ENCODE results near the gene DAPL1. TPM values are rescaled to one million over a fixed set of nuclear protein-coding genes. Genes with fewer than 3 reads are reported as not detected.

DAPL1 gene
- total RNA-seq, 8 experiments from 2014 or later = not detected

GRCh38 chr2:158782136-158782535 lies 13.0 kb upstream of the DAPL1 start:
- Histone ChIP-seq H3K4me1 (replicated peaks in 1 of 2) (no peaks in the 10 kb centered on the region), H3K4me3 (no peak overlapping the region), H3K27ac (no peak overlapping the region)
- in situ Hi-C loops (cut with MboI; ENCODE audit: low pct_unique_long_range_greater_than_20kb in 2 of 9, low sequenced_read_pairs in 9 of 9, unreplicated experiment in 9 of 9) = no loop called here
- no peak for ATAC-seq (replicated peaks in 6 of 8)
- WGBS, 10 experiments = 79 to 100% (median 83%) methylated on average over 1 to 11 of the region's 11 CpGs; no CpG with 5 or more reads in 2 of the 10 experiments

DNA sequence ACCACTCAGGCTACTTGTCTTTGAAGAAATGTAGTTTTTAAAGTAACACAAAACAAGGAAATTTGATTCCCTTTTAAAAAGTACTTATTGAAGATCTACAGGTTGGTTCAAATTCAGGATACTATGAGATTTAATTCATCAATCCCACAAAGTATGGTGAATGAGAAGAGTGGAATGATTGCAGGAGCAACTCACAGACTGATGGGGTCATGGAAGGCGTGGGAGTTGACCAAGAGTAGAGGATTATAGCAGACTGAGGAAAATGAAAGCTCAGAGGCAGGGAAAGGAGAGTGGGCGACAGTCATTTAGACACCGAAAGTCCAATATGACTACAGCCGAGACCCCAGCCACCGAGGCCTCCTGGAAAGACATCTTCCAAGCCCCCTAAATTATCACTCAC lies 12.5 kb upstream of the DAPL1 start:
- no peak overlapping the region for H3K4me3 ChIP-seq
- 20 to 94% (median 87%) methylated on average over 1 to 5 of the region's 5 CpGs; no CpG with 5 or more reads in 2 of the 10 experiments for WGBS, 10 experiments
- no peaks in the 10 kb centered on the region for H3K4me1 ChIP-seq (replicated peaks in 1 of 2)
- ATAC-seq (replicated peaks in 6 of 8) = no peak
- in situ Hi-C loops (cut with MboI; ENCODE audit: low pct_unique_long_range_greater_than_20kb in 2 of 9, low sequenced_read_pairs in 9 of 9, unreplicated experiment in 9 of 9) = no loop called here
- no peak overlapping the region for H3K27ac ChIP-seq

- no peak for ATAC-seq (replicated peaks in 6 of 8)
- in situ Hi-C loops (cut with MboI; ENCODE audit: low pct_unique_long_range_greater_than_20kb in 2 of 9, low sequenced_read_pairs in 9 of 9, unreplicated experiment in 9 of 9) = no loop called here
- Histone ChIP-seq H3K4me3 (no peak overlapping the region), H3K4me1 (replicated peaks in 1 of 2) (no peaks in the 10 kb centered on the region), H3K27ac (no peak overlapping the region)
- WGBS, 10 experiments = 35 to 100% (median 90%) methylated on average over 1 to 2 of the region's 2 CpGs; no CpG with 5 or more reads in 2 of the 10 experiments
Measured at GRCh38 chr2:158783923-158784322, 11.2 kb upstream of the DAPL1 start.

DNA sequence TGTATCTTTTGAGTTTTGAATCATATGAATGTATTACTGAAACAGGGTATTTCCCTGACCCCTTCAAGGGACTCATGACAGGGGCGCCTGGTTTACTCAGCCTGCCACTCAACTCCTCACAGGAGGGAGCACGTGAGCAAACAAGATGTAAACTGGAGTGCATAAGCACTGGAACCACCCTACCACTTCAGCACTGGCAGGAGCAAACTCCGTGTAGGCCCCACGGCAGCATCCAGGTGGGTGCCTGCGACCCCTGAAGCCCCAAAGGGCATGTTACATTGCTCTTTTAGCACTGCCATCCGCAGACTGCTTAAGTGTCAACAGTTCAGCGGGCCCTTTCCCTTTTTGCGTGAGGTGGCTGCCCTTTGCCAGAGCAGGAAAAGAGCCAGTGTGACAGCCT lies 8.2 kb upstream of the DAPL1 start:
- Histone ChIP-seq H3K27ac (no peak overlapping the region), H3K4me3 (no peak overlapping the region), H3K4me1 (replicated peaks in 1 of 2) (no peaks in the 10 kb centered on the region)
- no peak for ATAC-seq (replicated peaks in 6 of 8)
- 52 to 100% (median 78%) methylated on average over 1 to 5 of the region's 8 CpGs; no CpG with 5 or more reads in 3 of the 10 experiments for WGBS, 10 experiments
- in situ Hi-C loops (cut with MboI; ENCODE audit: low pct_unique_long_range_greater_than_20kb in 2 of 9, low sequenced_read_pairs in 9 of 9, unreplicated experiment in 9 of 9) = no loop called here

DNA sequence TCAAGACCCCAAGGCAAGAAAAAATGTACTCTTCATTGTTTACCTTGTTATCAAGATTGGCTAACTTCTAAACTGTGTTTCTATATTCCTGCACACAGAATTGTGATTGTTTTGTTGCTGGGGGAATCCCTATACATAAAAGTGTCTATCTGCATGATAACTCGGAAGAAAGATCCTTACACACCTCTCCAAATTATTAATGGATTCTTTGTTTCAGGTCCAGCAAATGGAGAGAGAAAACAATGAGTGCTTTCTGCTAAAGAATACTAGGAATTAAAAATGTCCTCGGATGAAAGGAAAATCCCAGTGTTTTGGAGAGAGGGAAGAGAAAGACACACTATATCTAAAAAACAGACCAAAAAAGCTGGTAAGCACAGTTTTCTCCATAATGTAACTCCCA lies 6.2 kb upstream of the DAPL1 start:
- no peak overlapping the region for H3K27ac ChIP-seq
- WGBS, 10 experiments = 25 to 88% (median 78%) methylated on average over 1 to 2 of the region's 2 CpGs; no CpG with 5 or more reads in 1 of the 10 experiments
- no peak overlapping the region for H3K4me3 ChIP-seq
- H3K4me1 ChIP-seq (replicated peaks in 1 of 2) = no peaks in the 10 kb centered on the region
- ATAC-seq (replicated peaks in 6 of 8) = no peak
- in situ Hi-C loops (cut with MboI; ENCODE audit: low pct_unique_long_range_greater_than_20kb in 2 of 9, low sequenced_read_pairs in 9 of 9, unreplicated experiment in 9 of 9) = no loop called here

DNA sequence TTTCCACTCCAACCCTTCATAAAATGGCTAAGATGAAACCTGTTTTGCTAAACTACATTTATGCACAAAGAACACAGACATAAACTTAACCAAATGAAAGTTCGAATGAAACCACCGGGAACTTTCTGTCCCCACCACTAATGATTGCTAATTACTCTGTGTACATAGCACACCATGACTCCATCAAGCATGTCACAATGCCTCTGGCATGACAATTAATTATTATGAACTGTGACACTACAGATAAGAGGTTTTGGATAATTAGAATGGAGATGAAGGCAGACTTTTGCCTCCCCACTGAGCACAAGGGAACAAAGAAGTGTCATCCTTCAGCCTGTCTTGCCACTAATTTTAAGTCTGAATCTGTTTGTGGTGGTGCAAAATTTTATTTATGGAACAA lies 1.5 kb downstream of the DAPL1 start:
- WGBS, 10 experiments = 13 to 83% (median 42%) methylated on average over 1 to 2 of the region's 2 CpGs; no CpG with 5 or more reads in 1 of the 10 experiments
- in situ Hi-C loops (cut with MboI; ENCODE audit: low pct_unique_long_range_greater_than_20kb in 2 of 9, low sequenced_read_pairs in 9 of 9, unreplicated experiment in 9 of 9) = no loop called here
- Histone ChIP-seq H3K4me3 (no peak overlapping the region), H3K27ac (no peak overlapping the region), H3K4me1 (replicated peaks in 1 of 2) (no peaks in the 10 kb centered on the region)
- ATAC-seq (replicated peaks in 6 of 8) = no peak

GRCh38 chr2:158797963-158798700 lies 3.0 kb downstream of the DAPL1 start:
- H3K4me1 ChIP-seq (replicated peaks in 1 of 2) = no peaks in the 10 kb centered on the region
- no peak overlapping the region for H3K27ac ChIP-seq
- in situ Hi-C loops (cut with MboI; ENCODE audit: low pct_unique_long_range_greater_than_20kb in 2 of 9, low sequenced_read_pairs in 9 of 9, unreplicated experiment in 9 of 9) = no loop called here
- H3K4me3 ChIP-seq = no peak overlapping the region
- no peak for ATAC-seq (replicated peaks in 6 of 8)
- 29 to 93% (median 82%) methylated on average over 1 to 6 of the region's 6 CpGs; no CpG with 5 or more reads in 3 of the 10 experiments for WGBS, 10 experiments

DNA sequence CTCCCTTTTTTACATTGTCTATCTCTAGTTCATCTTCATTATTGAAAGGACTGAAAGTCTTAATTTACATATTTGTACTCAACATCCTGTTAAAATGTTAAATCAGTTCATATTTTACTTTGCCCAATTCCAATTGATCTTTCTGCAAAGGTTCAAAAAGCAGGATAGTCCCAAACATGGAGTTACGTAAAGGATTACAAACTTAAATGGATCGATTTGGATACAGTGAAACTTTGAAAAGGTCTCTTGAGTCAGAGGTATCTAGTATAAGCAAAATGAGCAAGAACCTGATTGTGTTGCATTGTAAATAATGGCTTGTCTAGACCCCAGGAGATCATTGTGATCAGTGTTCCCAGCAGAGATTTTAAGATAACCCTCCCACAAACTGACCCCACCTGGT lies 4.1 kb downstream of the DAPL1 start:
- 43 to 100% (median 84%) methylated on average over 1 to 2 of the region's 2 CpGs for WGBS, 10 experiments
- Histone ChIP-seq H3K27ac (no peak overlapping the region), H3K4me1 (replicated peaks in 1 of 2) (no peaks in the 10 kb centered on the region), H3K4me3 (no peak overlapping the region)
- in situ Hi-C loops (cut with MboI; ENCODE audit: low pct_unique_long_range_greater_than_20kb in 2 of 9, low sequenced_read_pairs in 9 of 9, unreplicated experiment in 9 of 9) = no loop called here
- no peak for ATAC-seq (replicated peaks in 6 of 8)

DNA sequence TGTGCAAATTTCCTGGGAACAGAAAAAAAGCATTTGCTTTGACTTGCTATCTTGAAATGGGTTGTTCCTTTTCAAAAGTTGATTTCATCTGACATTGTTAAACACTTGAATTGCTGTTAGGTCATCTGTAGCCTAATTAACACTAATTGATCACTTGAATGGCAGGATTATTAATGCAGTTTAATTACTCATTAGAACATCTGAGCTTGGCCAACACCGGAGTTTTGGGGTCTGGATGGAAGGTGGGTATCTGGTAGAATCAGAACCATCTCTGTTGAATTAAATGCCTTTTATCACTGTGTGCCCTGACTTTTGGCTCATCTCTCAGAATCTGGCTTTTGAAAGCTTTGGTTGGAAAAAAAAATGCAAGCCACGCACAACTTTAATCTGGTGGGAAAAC lies 8.4 kb downstream of the DAPL1 start:
- Histone ChIP-seq H3K4me1 (replicated peaks in 1 of 2) (peaks cover 0 to 3% of the 10 kb centered on the region in 2 donors), H3K27ac (no peak overlapping the region), H3K4me3 (no peak overlapping the region)
- in situ Hi-C loops (cut with MboI; ENCODE audit: low pct_unique_long_range_greater_than_20kb in 2 of 9, low sequenced_read_pairs in 9 of 9, unreplicated experiment in 9 of 9) = no loop called here
- 70 to 100% (median 92%) methylated on average over 1 to 2 of the region's 2 CpGs; no CpG with 5 or more reads in 1 of the 10 experiments for WGBS, 10 experiments
- ATAC-seq (replicated peaks in 6 of 8) = no peak

GRCh38 chr2:158805255-158805654 lies 10.1 kb downstream of the DAPL1 start:
- Histone ChIP-seq H3K27ac (no peak overlapping the region), H3K4me1 (replicated peaks in 1 of 2) (peaks cover 0 to 3% of the 10 kb centered on the region in 2 donors), H3K4me3 (no peak overlapping the region)
- 60 to 86% (median 79%) methylated on average over 1 to 4 of the region's 4 CpGs; no CpG with 5 or more reads in 3 of the 10 experiments for WGBS, 10 experiments
- in situ Hi-C loops (cut with MboI; ENCODE audit: low pct_unique_long_range_greater_than_20kb in 2 of 9, low sequenced_read_pairs in 9 of 9, unreplicated experiment in 9 of 9) = no loop called here
- ATAC-seq (replicated peaks in 6 of 8) = peak in 5 of 8 experiments; percentile 49 to 67 (median 63)

- in situ Hi-C loops (cut with MboI; ENCODE audit: low pct_unique_long_range_greater_than_20kb in 2 of 9, low sequenced_read_pairs in 9 of 9, unreplicated experiment in 9 of 9) = no loop called here
Measured at GRCh38 chr2:158805936-158806335, 10.8 kb downstream of the DAPL1 start.

DNA sequence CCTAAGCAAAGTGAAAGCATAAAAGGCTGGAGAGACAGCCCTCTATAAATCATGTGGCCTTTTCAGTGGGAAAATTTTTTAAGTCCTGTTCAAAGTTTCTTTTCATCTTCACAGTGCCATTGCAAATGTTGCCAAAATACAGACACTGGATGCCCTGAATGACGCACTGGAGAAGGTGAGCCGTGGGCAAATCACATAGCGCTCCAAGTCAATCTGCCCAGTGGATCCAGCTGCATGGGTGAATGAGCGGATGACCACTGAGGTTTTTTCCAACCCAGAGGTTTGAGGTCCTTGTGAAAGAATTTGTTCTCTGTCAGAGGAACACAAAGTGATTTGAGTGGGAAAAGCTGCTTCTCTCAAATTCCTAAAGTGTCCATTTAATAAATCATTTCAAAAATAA lies 11.8 kb downstream of the DAPL1 start:
- 70 to 100% (median 85%) methylated on average over 2 to 4 of the region's 4 CpGs; no CpG with 5 or more reads in 3 of the 10 experiments for WGBS, 10 experiments
- Histone ChIP-seq H3K27ac (no peak overlapping the region), H3K4me3 (no peak overlapping the region), H3K4me1 (replicated peaks in 1 of 2) (peaks cover 0 to 3% of the 10 kb centered on the region in 2 donors)
- ATAC-seq (replicated peaks in 6 of 8) = no peak
- in situ Hi-C loops (cut with MboI; ENCODE audit: low pct_unique_long_range_greater_than_20kb in 2 of 9, low sequenced_read_pairs in 9 of 9, unreplicated experiment in 9 of 9) = no loop called here

More at GRCh38 chr2:158805936-158806335, 10.8 kb downstream of the DAPL1 start:
- no peak for ATAC-seq (replicated peaks in 6 of 8)
- Histone ChIP-seq H3K27ac (no peak overlapping the region), H3K4me3 (no peak overlapping the region), H3K4me1 (replicated peaks in 1 of 2) (peaks cover 0 to 3% of the 10 kb centered on the region in 2 donors)
- WGBS, 10 experiments = 0 to 100% (median 73%) methylated on average over 1 of the region's 1 CpG; no CpG with 5 or more reads in 4 of the 10 experiments

DNA sequence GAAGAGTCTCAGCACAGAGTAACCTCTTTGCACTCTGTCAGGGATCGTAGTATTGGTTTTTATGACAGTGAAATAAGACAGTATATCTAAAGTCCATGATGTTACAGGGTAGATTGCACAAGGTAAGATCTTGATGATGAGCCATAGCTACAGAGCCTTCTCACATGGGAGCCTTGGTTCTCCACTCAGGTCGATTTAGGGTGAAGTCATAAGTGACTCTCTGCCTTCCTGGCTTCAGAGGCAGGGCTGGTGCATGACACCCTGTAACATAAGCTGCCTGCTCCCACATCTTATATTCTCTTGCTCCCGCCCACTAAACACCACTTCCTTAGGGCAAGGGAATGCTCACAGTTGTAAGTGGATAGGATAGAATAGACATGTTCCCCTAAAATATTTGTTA lies 13.3 kb downstream of the DAPL1 start:
- peaks cover 0 to 3% of the 10 kb centered on the region in 2 donors for H3K4me1 ChIP-seq (replicated peaks in 1 of 2)
- WGBS, 10 experiments = 33 to 100% (median 73%) methylated on average over 1 to 3 of the region's 3 CpGs; no CpG with 5 or more reads in 3 of the 10 experiments
- in situ Hi-C loops (cut with MboI; ENCODE audit: low pct_unique_long_range_greater_than_20kb in 2 of 9, low sequenced_read_pairs in 9 of 9, unreplicated experiment in 9 of 9) = no loop called here
- ATAC-seq (replicated peaks in 6 of 8) = no peak
- no peak overlapping the region for H3K4me3 ChIP-seq
- H3K27ac ChIP-seq = no peak overlapping the region

DNA sequence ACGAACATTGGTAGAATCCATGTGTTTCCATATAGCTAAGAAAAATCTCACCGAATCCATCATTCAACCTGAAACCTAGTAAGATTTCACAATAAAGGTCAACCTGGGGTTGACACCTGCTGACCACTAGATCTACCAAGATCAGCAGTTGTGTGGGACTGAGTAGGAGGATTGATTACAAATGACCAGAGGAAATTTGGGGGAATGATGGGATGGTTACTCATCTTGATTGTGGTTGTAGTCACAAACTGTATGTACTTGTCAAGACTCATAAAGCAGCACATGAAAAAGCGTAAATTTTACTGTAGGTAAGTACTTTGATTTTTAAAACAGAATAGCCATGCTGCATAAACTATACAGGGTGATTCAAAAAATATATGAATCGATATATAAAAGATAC lies 14.7 kb downstream of the DAPL1 start:
- in situ Hi-C loops (cut with MboI; ENCODE audit: low pct_unique_long_range_greater_than_20kb in 2 of 9, low sequenced_read_pairs in 9 of 9, unreplicated experiment in 9 of 9) = no loop called here
- Histone ChIP-seq H3K27ac (no peak overlapping the region), H3K4me3 (no peak overlapping the region), H3K4me1 (replicated peaks in 1 of 2) (peaks cover 0 to 3% of the 10 kb centered on the region in 2 donors)
- 0 to 100% (median 90%) methylated on average over 1 to 4 of the region's 4 CpGs; no CpG with 5 or more reads in 3 of the 10 experiments for WGBS, 10 experiments
- no peak for ATAC-seq (replicated peaks in 6 of 8)

Measured in motor neuron (in vitro differentiated cells).